HG03066 (cell line): Measurements from ENCODE around the gene HPN.
"Not testable (repeated sequence)": the region's sequence is repeated elsewhere in the genome, so short reads cannot be mapped to it uniquely, and the experiment has no call there.

Source experiments
- ATAC-seq: cut with Tn5 transposase; IDR thresholded peaks from one replicate; pipeline ENCODE4 v1.9.1; 2021; ENCODE audit warnings: low read depth; ENCODE audit not compliant: unreplicated experiment

HPN gene

GRCh38 chr19:35027009-35027408, 14.5 kb upstream of the HPN start:
- no peak for ATAC-seq

GRCh38 chr19:35027851-35028599, 13.5 kb upstream of the HPN start:
- ATAC-seq, result no peak

- not testable (repeated sequence) for ATAC-seq
Measured at GRCh38 chr19:35028600-35028885, 13.0 kb upstream of the HPN start.

GRCh38 chr19:35029275-35029736, 12.2 kb upstream of the HPN start:
- ATAC-seq, result not testable (repeated sequence)

DNA sequence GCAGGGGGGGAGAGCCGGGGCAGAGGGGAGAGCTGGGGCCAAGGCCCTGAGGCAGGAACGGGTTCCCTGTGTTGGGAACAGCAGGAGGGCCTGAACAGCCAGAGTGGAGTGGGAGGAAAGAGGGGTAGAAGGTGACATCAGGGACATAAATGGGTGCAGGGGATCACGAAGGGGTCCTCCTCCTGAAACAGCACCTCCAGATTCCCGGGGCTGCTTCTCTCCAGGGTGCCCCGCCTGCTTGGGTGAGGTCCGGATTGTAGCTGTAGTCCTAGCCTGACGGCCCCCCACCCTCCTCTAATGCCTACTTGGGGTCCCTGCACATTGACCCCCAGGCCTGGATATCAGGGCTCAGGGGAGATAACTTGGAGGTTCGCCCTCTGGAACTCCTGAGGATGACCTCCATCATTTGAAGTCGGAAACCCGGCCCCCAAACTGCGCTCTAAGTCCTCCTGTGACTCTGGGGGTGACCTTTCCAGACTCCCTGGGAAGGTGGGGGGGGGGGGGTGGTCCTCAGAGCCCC, 11.7 kb upstream of the HPN start:
- ATAC-seq, result no peak

DNA sequence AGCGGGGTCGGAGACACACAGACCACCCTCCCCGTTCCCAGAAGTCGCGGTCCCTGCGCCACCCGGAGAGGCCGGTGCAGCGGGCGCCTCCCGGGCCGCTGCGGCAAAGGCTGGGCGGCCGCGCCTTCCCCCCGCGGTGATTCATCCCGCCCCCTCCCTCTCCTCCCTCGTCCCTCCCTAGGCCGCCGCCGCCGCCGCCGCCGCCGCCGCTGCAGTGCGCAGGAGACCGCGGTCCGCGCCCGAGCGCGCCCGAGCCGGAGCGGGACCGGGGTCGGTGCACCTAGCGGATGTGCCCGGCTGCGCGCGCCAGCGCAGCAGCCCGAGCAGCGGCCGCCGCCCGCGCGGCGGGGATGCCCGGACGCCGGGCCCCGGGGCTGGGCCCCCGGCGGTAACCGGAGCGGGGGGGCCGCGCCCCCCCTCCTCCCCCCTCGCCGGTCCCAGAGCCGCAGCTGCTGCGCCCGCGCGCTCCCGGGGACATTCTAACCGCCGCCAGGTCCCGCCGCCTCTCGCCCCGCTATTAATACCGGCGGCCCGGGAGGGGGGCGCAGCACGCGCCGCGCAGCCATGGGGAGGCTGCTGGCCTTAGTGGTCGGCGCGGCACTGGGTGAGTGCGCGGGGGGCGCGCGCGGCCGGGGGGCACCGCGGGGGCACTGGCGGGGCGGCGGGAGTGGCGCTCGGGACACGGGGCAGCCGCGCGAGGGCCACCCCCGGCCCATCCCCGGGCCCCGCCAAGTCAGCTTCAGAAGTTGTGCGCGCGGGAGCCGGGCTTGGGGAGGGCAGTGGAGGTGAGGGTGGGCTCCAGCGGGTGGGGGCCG, 11.1 kb upstream of the HPN start, which contains the start of gene SCN1B:
SCN1B (plus strand) TSS at position 214 of the 815 bp plus-strand sequence; CDS start at position 565, 351 bp downstream.
- no peak for ATAC-seq

DNA sequence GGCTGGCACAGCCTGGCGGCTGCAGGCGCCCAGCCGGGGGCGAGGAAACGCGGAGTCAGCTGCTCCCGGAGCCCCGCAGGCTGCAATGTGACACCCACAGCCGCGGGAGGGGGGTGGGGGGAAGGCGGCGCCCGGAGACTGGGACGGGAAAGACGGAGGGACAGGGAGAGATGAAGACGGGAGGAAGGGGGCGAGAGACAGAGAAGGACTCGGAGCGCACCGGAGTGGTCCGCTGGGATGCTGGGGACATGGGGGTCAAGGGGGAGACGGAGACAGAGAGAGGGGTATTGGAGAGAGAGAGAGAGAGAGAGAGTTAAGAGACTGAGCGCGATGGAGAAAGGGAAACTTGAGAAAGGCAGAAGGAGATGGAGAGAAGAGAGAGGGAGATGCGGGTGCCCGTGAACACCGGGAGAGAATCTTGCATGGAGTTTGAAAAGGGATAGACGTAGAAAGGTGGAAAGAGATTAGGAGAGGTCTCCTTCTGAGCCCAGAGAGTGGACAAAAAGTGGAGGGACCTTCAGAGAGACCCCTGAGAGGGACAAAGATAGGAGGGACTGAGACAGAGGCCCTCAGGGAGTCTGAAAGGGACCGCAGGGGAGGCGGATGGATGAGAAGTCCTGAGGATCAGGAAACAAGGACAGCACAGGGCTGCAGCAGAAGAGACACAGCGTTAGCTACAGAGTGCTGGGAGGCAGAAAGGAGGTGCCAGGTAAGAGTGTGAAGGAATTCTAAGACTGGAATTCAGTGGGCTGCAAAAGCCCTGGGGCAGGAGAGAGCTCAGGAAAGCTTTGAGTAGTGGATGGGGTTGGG, 10.2 kb upstream of the HPN start:
- ATAC-seq, result no peak

- ATAC-seq, result no peak
Measured at GRCh38 chr19:35032356-35032865, 9.1 kb upstream of the HPN start.

GRCh38 chr19:35033067-35034004, 8.2 kb upstream of the HPN start:
- no peak for ATAC-seq

DNA sequence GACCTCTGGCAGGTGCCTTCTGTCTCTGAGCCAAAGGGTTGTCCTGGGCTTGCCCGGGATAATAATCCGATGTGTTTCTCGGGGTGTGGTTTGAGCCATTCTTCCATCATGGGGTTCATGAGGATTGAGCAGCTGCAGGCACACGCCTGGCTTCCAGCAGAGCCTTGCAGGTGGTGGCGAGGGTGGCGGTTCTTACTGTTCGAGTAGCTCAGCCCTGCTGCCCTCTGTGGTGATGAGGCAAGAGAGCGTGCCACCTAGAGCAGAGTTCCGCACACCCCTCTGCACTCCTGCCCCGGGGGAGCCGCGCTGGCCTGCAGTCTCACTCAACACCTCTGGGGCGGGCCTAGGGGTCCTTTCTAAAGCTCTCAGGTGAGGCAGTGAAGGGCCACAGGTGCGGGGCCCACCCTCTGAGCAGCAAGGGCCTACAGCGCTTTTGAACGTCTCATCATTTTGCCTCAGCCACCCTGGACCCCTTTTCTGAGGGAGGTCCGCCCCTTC, 7.5 kb upstream of the HPN start:
- no peak for ATAC-seq

GRCh38 chr19:35034588-35035382, 6.7 kb upstream of the HPN start:
- no peak for ATAC-seq

DNA sequence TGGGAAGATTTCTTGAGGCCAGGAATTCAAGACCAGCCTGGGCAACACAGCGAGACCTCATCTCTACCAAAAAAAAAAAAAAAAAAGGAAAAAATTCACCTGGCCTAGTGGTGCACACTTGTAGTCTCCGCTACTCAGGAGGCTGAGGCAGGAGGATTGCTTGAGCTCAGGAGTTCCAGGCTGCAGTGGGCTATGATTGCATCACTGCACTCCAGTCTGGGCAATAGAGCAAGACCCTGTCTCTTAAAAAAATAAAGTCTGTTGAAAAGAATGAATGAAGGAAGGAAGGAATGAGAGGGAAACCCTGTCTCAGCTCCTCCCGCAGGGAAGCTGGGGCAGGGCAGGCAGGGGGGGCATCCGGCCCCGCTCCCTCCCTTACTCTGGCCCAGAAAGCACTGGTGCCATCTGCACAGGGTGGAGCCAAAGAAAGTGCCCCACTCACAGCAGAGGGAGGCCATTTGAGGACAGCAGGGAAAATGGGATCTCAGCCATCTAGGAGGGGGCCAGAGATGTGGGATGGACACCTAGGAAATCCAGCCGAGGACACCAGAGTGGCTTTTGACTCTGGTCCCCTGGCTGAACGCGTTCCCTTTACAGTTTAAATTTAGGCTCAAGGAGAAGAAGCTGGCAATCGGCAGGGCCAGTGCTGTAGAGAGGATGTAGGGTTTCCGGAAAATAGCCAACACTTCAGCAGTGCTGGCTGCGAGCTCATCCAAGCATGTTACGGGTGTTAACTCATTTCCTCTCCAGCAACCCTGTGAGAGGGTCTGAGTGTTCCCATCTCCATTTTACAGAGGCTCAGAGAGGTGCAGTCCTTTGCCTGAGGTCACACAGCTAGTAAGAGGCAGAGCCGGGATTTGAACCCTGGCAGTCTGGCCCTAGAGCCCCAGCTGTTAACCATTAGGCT, 3.6 kb upstream of the HPN start:
- ATAC-seq, result no peak

DNA sequence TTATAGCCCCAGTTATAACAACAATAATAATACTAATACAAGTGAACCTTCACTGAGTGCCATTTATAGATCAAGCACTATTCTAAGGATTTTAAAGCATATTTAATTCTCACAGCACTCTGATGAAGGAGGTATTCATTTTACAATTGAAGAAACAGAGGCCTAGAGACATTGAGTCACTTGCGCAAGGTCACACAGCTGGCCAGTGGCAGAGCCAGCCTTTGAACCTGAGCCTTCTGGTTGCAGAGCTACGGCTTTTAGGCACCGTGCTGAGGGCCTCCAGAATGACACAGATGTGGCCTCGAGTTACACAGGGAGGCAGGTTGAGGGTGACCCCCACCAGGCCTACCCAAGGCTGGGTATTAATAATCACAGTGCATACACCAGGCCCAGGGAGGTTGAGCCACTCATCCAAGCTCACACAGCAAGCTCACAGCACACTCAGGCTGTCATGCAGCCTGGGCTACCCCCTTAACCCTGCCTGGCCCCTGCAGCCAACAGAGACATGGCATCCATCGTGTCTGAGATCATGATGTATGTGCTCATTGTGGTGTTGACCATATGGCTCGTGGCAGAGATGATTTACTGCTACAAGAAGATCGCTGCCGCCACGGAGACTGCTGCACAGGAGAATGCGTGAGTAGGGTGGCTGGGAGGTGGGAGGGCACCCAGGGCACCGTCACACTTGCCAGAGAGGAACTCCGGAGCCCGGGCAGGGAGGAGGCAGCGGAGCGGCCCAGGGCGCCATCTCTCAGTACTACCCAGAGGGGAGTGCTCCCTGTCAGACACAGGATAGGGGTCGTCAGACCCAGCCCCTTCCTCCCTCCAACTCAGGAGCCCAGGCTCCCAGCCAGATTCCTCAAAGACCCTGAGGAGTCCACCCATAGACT, 2.7 kb upstream of the HPN start:
- ATAC-seq, result no peak

GRCh38 chr19:35039881-35040825, 1.4 kb upstream of the HPN start:
- ATAC-seq, result no peak

GRCh38 chr19:35040826-35041547, 534 bp upstream of the HPN start:
- no peak for ATAC-seq
